CD4-positive, alpha-beta T cell treated with Interleukin-21 for 1 hour (primary cell): ENCODE data around the gene EVI5L.
"Not testable (repeated sequence)": the region's sequence is repeated elsewhere in the genome, so short reads cannot be mapped to it uniquely, and the experiment has no call there.

Experiments used
- DNase-seq: peaks from one replicate; pipeline ENCODE4 v3.0.0-alpha.2; 2020

EVI5L gene

GRCh38 chr19:7848779-7849457 is 18.9 kb downstream of the EVI5L start:
- DNase-seq = no peak

DNA sequence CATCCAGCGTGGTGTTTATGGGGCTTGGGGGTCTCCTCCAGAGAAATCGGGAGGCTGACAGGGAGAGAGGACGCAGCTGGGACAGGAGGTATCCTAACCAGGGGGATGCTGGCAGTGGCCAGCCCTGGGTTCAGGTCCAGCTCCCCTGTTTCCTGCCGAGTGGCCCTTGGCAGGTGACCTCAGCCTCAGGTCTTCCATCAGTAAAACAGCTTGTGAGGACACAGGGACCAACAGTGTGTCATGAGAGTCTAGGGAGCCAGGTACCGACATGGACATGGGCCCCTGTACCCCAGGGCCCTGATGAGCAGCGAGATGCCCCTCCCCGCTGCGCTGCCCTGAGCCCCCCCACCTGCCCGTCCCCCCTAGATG is 19.6 kb downstream of the EVI5L start:
- DNase-seq = no peak

GRCh38 chr19:7850000-7850813 is 20.2 kb downstream of the EVI5L start:
- no peak for DNase-seq

- no peak for DNase-seq
Measured at GRCh38 chr19:7850945-7851622, 21.1 kb downstream of the EVI5L start.

DNA sequence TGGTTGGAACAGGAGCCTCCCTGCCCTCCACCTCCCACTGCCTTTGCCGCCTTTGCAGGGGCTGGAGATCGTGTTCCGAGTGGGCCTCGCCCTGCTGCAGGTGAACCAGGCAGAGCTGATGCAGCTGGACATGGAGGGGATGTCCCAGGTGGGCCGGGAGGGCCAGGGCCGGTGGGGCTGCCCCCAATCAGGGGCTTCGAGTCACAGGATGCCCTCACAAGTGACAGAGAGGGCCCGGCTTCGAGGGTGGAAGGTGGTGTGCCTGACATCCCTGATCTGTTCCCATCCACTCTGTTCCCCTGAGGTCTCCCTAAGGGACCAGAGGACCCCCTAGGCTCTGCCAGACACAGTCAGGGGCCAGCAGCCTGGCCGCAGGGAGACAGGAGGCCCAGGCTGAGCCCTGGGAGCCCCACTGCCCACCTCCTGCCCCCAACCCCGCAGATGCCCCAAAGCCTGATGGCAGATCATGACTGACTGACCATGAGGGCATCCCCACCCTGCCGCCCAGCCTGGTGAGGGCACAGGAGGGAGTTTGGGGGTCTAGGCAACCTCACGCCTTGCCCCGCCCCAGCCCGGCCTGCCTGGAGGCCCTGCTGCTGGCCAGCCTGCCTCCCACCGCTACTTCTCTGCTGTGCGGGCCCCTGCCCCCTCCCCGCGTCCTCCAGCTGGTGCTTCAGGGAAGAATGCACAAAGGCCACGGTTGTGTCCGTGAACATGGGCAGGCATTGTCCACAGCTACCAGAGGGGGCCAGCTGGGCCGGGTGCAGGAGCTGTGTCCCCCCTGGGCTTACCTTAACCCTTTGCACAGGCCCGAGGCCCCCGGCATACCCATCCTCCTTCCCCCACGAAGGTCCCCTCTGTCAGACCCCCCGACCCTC is 21.8 kb downstream of the EVI5L start:
- DNase-seq = no peak

DNA sequence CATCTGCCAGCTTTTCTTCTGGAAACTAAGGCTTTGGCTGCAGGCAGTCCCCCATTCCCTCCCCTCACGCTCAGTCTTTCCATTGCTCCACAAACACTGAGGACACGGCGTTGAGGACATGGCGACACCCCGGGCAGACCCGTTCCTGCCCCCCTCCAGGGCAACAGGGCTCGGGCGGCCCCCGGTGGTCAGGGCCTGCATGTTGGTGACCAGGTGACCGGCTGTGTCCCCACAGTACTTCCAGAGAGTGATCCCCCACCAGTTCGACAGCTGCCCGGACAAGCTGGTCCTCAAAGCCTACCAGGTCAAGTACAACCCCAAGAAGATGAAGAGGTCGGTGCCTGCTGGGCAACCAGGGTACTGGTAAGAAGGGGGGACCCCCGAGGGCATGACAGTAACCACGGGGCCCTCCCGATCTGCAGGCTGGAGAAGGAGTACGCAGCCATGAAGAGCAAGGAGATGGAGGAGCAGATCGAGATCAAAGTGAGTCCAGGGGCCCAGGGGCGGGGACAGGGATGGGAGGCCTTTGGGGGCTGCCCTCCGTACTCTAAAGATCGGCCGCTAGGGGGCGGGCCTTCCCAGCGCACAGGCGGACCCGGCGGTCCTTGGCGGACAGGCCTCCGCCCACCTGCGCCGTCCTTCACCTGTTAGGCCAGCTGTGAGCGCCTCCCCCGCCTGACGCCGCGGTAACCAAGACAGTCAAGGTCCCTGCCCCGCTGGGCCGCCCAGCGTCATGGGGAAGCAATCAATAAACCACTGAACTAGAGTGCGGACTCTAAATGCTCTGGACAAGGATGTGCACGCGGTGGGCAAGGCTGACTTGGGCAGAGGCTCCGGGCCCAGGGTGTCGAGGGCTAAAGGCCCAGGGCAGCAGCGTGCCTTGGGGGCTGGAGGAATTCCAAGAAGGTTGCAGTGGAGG is 23.1 kb downstream of the EVI5L start:
- peak; percentile 69 for DNase-seq

DNA sequence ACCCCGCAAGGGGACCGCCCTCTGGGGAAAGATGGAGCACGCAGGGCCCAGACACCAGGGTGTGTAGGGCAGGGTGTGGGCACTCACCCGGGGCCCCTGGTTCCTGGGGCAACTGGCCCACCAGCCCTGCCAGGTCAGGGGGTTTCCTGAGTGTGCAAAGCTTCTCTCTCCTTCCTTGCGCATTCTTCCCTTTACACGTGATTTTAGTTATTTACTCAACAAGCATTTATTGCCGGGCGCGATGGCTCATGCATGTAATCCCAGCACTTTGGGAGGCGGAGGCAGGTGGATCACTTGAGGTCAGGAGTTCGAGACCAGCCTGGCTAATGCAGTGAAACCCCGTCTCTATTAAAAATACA is 23.7 kb downstream of the EVI5L start:
- DNase-seq = no peak

- DNase-seq = no peak
Measured at GRCh38 chr19:7855426-7856108, 25.5 kb downstream of the EVI5L start.

- no peak for DNase-seq
Measured at GRCh38 chr19:7856109-7856591, 26.1 kb downstream of the EVI5L start.

DNA sequence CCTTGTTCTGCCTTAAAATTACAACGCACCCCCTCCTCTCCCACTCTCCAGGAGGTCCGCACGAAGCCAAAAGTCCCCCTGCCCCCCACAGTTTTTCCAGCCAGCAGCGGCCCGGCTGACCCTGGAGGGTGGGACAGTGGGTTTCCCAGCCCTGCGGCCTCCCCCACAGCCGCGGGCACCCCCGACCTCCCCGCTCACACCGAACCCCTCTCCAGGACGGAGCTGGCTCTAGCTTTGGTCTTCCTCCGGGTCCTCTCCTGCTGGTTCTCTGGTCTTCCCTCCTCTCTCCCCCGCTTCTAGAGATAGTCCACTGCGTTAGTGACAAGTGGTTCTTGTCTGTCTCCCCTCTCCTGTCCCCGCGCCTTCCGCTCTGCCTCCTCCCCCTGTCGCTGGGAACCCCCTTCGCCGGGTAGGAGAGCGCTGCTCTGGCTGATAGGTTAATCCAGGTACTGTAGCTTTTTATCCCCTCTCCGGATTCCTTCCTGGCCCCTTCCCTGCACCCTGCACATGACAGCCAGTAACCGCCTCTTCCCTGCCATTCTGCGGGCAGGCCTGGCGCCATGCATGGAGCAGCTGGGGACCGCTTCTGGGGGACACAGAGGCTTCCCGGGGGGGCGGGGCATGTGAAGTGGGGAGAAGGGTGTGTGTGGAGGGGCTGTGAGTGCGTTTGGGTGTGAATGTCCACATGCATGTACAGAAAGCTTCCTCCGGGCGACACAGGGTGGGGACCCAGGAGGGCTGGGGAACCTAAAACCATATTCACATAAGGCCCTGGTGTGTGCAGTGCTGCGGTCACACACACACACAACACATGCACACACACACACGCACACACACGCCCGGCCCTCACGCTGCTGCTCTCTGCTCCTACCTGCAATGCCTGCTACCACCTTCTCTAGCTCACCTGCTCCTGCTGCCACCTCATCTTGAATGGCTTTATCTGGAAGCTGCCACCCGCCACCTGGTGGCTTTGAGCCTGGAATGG is 27.0 kb downstream of the EVI5L start:
- DNase-seq = no peak

GRCh38 chr19:7857727-7858108 is 27.7 kb downstream of the EVI5L start:
- DNase-seq = no peak

GRCh38 chr19:7858109-7858770 is 28.2 kb downstream of the EVI5L start:
- no peak for DNase-seq

GRCh38 chr19:7859087-7859486 is 29.1 kb downstream of the EVI5L start:
- not testable (repeated sequence) for DNase-seq

GRCh38 chr19:7859831-7860713 is 30.1 kb downstream of the EVI5L start:
- no peak for DNase-seq

DNA sequence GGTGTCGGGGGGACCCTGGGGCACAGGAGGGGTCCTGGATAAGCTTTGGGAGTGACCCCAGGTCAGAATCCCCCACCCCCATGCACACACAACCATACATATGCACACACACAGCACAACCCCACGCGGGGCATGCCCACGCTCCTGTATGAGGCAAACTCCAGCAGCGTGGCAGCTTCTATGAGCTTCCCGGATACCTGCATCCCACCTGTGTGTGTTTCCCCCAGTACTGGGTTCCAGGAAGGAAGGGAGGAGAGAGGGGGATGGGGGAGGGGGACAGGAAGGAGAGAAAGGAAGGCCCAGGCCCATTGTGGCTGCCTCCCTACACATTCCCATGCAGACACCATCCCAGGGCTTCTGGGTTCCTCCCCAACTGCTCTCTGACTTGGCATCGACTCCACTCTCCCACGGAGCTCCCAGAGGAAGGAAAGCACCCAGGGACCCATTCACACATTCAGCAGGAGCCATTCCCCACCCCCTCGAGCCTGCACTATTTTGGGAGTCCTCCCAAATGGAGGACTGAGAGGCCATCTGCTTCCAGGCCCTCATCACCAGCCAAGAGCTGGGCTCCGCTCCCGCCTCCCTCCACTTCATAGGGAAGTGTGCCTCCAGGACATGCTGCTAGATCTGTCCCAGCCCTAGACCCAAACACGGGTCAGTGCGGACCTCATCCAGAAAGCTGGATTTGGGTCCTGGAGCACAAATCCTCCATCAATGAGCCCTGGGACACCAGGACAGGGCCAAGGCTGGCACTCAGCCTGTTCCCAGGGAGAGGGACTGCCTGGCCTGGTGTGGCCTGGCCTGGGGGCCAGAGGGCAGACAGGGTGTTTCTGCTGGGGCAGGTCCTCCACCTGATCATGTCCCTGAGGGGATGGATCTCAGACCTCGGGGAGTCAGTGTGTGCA is 30.9 kb downstream of the EVI5L start:
- DNase-seq = no peak

DNA sequence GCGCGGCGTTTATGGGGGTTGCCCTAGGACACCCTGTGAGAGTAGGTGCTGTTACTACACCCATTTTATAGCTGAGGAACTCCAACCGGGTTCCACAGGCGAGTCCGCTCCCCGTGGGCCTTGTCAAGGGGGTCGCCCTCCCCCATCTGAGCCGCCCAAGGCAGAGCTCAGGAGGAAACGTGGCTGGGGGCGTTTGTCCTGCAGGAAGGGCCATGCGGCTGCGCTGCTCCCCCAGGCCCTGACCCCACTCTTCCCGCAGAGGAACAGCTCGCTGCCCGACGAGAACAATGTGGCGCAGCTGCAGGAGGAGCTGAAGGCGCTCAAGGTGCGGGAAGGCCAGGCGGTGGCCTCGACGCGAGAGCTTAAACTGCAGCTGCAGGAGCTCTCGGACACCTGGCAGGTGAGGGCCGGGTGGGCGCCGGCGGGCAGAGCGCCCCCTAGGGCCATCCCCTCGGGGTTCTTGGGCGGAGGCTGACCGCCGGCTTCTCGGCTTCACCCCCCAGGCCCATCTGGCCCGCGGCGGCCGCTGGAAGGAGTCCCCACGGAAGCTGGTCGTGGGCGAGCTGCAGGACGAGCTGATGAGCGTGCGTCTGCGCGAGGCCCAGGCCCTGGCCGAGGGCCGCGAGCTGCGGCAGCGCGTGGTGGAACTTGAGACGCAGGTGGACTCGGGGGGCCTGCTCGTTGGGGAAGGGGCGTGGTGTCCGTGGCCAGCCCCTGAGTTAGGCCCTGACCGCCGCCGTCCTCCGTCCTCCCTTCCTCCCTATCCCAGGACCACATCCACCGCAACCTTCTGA is 31.8 kb downstream of the EVI5L start:
- no peak for DNase-seq
